HFF-Myc (cell line): ENCODE results near the gene THOC2.

Experiments used
- DNase-seq: peaks from one replicate; pipeline ENCODE4 v3.0.0-alpha.2; 2011; ENCODE audit warnings: low read depth; ENCODE audit errors: extremely low read depth
- H3K4me3 ChIP-seq: replicated peaks from 2 replicates; pipeline ENCODE4 v1.5.1; 2011; ENCODE audit warnings: low read depth, mild to moderate bottlenecking, control low read depth, low read length
- TF ChIP-seq, protein P1 (sequence below): IDR thresholded peaks from 2 replicates; pipeline ENCODE4 v1.5.1; 2012; ENCODE audit warnings: mild to moderate bottlenecking, low read depth, low read length, control low read depth; ENCODE audit errors: missing control alignments

The THOC2 gene

DNA sequence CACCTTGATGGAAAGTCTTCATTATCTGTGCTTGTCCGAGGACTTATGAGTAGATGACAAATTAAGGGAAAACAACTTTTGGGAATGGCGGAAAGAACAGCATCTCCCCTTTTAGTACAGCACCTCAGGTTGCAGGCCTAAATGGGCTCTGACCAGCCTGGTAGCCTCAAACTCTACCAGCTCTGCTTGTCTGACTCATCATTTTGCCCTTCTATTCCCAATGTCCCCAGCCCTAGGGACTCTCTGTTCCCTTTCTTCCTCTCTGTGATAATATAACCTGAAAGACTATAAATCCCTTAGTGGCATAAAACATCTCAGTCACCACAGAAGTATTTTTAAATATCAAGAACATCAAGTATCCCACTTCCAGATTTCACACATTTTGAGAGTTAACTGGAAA is 121.9 kb downstream of the THOC2 start:
- DNase-seq = no peak
- H3K4me3 ChIP-seq = no peak overlapping the region
- TF ChIP-seq, protein P1, sequence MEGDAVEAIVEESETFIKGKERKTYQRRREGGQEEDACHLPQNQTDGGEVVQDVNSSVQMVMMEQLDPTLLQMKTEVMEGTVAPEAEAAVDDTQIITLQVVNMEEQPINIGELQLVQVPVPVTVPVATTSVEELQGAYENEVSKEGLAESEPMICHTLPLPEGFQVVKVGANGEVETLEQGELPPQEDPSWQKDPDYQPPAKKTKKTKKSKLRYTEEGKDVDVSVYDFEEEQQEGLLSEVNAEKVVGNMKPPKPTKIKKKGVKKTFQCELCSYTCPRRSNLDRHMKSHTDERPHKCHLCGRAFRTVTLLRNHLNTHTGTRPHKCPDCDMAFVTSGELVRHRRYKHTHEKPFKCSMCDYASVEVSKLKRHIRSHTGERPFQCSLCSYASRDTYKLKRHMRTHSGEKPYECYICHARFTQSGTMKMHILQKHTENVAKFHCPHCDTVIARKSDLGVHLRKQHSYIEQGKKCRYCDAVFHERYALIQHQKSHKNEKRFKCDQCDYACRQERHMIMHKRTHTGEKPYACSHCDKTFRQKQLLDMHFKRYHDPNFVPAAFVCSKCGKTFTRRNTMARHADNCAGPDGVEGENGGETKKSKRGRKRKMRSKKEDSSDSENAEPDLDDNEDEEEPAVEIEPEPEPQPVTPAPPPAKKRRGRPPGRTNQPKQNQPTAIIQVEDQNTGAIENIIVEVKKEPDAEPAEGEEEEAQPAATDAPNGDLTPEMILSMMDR = no peak

DNA sequence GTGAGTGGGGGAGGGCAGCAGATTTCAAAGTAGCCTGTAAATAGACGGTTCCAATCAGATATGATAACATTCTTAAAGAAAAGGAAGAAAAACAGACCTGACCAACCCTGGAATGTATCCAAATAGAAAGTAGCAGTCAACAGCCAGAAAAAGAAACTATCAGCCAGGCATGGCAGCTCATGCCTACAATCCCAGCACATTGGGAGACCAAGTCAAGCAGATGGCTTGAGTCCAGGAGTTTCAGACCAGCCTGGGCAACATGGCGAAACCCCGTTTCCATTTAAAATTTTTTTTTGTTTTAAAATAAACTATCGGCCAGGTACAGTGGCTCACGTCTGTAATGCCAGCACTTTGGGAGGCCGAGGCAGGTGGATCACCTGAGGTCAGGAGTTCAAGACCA is 125.0 kb downstream of the THOC2 start:
- DNase-seq = no peak
- TF ChIP-seq, protein P1 = no peak
- H3K4me3 ChIP-seq = no peak overlapping the region

DNA sequence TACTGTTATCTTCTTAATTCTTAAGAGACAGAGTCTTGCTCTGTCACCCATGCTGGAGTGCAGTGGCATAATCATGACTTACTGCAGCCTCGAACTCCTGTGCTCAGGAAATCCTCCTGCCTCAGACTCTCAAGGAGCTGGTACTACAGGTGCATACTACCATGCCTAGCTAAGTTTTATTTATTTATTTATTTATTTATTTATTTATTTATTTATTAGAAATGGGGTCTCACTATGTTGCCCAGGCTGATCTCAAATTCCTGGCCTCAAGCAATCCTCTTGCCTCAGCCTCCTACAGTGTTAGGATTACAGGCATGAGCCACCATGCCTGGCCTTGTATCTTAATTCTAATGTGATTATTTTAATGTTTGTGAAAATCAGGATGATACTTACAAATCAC is 125.6 kb downstream of the THOC2 start:
- TF ChIP-seq, protein P1 = no peak

DNA sequence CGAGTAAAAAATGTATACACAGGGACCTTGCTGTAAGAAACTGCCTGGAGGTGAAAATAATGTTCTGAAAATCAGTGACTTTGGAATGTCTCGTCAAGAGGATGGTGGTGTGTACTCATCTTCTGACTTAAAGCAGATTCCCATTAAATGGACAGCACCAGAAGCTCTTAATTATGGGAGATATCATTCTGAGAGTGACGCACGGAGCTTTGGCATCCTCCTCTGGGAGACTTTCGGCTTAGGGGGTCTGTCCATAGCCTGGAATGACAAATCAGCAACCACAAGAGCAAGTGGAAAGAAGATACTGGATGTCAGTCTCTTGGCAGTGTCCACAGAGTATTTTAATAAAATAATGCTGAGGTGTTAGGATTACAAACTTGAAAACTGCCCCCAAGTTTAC is 129.4 kb downstream of the THOC2 start:
- TF ChIP-seq, protein P1 = no peak
- no peak for DNase-seq

More for the DNA sequence above, 125.6 kb downstream of the THOC2 start:
- DNase-seq = no peak
- no peak overlapping the region for H3K4me3 ChIP-seq

DNA sequence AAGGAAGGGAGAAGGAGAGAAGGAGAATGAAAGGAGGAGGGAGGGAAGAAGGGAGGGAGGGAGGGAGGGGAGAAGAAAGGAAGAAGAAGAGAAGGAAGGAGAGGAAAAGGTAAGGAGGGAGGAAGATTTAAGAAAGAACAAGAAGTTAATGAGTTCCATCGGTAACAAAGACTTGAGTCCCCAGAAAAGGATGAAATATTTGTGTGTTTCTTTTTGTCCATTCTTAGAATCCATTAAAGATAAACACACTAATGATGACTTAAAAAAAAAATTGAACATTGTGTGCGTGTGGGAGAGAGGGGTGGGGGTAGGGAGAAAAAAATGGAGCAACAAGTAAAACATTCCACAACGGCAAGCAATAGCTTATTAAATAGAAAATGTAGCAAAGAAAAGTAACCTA is 131.4 kb downstream of the THOC2 start:
- H3K4me3 ChIP-seq = no peak overlapping the region
- DNase-seq = no peak
- TF ChIP-seq, protein P1 = no peak

More for the DNA sequence above, 129.4 kb downstream of the THOC2 start:
- H3K4me3 ChIP-seq = no peak overlapping the region

DNA sequence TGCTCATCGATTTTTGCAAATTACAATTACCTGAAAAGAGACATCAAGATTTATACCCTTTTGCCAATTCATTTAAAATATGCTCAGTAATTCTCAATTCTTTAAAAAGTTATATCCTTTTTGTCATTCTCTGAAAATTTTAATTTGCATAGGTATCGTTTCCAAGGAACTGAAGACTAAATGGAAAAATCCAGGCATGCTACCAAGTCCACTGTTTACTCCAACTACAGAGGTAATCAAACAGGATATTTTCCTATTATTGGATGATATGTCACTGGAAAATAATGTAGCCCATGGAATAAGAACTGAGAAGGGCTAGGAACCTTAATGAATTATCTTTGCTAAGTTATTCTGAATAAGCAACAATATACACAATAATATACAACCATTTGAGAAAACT is 132.7 kb downstream of the THOC2 start:
- no peak for DNase-seq
- TF ChIP-seq, protein P1 = no peak
- H3K4me3 ChIP-seq = no peak overlapping the region

DNA sequence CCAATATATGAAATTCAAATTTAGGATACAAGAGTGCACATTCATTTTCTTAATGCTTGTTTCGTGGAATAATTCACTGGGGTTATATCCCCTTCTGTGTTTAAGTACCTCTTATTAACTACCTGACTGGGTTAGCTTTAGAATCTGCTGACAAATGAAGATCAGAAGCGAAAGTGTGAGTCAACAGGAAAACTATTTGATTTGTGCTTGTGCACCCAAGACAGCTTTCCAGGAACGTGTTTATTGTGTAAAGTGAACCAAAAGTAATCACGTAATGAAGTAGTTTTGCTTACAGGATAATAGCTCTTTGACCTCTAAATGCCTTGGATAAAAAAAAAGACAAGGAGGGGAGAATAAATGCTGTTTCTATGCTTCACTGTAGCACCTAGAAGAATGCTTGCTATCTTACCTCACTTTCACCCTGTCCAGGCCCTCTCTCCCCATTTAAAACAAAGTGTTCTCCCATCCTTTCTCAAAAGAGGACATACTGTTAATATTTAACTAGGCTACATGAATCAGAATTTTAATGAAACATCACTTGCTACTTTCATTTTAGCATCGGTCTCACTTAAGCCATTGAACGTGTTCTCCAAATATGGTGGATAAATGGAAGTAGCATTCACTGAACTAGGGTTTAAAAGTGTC is 141.9 kb downstream of the THOC2 start:
- TF ChIP-seq, protein P1 = no peak
- H3K4me3 ChIP-seq = no peak overlapping the region
- no peak for DNase-seq
